AG09309 (cell line): ENCODE data around the gene DPEP3.

Source experiments
- DNase-seq: peaks from one replicate; pipeline ENCODE4 v3.0.0-alpha.2; 2010; ENCODE audit warnings: low read depth
- H3K4me3 ChIP-seq: 2 replicates; pipeline ENCODE4 v1.5.1; 2011; ENCODE audit warnings: mild to moderate bottlenecking, low read depth, low read length, moderate library complexity; ENCODE audit not compliant: control insufficient read depth
- TF ChIP-seq, protein P1 (sequence below): IDR thresholded peaks from 2 replicates; pipeline ENCODE4 v1.5.1; 2011; ENCODE audit warnings: mild to moderate bottlenecking, low read depth, low read length, inconsistent platforms; ENCODE audit not compliant: insufficient read depth, control insufficient read depth; ENCODE audit errors: missing control alignments

Gene DPEP3

DNA sequence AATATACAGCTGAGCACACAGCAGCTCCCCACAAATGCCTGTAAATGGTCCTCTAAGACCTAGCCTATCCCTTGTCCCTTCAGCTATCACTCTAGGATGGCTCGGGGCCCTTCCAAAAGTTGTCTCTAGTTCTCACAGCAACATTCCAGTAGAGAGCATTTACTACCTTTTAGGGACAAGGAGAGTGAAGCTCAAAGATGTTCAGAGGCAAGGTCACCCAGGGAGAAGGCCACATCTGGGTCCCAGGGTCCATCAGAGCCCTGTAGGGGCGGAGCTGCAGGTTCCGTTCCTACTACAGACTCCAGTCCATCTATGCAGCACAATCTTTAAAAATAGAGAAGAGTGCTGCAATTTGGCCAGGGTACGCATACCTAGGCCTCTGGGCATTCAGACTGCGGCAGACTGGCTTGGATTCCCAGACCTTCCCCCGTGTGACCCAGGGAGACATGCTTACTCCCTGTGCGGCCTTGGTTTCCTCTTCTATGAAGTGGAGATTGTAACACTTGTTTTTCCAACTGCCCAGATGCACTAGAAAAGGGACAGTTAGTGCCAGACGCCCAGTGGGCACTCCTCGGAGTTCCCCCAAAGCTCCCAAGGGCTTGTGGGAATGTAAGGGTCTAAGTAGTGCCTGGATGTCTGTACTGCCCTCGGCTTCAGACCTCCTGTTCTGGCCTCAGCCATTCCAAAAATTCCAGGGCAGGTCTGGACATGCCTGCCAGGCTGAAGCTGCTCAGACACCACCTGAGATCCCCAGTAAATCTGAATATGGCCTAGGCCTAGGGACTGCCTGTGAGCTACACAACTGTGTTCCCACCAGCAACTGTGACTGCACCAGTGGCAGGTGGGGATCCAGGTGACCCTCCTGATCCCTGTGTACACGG, 14.4 kb downstream of the DPEP3 start:
- TF ChIP-seq, protein P1, sequence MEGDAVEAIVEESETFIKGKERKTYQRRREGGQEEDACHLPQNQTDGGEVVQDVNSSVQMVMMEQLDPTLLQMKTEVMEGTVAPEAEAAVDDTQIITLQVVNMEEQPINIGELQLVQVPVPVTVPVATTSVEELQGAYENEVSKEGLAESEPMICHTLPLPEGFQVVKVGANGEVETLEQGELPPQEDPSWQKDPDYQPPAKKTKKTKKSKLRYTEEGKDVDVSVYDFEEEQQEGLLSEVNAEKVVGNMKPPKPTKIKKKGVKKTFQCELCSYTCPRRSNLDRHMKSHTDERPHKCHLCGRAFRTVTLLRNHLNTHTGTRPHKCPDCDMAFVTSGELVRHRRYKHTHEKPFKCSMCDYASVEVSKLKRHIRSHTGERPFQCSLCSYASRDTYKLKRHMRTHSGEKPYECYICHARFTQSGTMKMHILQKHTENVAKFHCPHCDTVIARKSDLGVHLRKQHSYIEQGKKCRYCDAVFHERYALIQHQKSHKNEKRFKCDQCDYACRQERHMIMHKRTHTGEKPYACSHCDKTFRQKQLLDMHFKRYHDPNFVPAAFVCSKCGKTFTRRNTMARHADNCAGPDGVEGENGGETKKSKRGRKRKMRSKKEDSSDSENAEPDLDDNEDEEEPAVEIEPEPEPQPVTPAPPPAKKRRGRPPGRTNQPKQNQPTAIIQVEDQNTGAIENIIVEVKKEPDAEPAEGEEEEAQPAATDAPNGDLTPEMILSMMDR: no peak
- H3K4me3 ChIP-seq: peak overlapping the region; percentile 51
- no peak for DNase-seq

DNA sequence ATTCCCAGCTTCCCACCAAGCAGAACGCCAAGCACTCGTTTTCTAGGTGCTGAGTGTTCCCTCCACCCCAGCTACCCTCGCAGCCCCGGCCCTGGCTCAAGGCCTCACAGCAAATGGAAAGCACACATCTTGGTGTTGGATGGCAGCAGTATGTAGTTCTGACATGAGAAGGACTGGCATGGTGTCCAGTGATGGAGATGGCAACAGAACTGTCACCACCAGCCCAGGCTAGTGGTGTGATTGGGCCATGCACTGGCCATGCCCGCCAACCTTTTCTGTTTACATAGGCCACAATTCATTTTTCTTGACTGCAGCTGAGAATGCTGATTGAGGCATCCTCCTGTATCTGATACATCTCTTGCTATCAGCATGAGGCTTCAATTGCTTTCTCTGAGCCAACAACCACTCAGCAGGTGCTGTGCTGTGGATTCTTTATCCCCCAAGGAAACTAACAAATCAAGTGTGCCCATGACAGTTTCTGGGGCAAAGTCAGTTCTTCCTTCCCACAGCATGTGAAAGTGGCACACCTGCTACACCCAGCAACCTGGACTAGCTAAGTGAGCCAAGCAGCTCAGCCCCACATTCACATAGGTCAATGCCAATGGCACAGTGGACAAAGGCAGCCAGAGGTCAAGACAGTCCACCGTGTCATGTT, 15.7 kb downstream of the DPEP3 start:
- no peak for DNase-seq
- H3K4me3 ChIP-seq: no peak overlapping the region
- TF ChIP-seq, protein P1: no peak

DNA sequence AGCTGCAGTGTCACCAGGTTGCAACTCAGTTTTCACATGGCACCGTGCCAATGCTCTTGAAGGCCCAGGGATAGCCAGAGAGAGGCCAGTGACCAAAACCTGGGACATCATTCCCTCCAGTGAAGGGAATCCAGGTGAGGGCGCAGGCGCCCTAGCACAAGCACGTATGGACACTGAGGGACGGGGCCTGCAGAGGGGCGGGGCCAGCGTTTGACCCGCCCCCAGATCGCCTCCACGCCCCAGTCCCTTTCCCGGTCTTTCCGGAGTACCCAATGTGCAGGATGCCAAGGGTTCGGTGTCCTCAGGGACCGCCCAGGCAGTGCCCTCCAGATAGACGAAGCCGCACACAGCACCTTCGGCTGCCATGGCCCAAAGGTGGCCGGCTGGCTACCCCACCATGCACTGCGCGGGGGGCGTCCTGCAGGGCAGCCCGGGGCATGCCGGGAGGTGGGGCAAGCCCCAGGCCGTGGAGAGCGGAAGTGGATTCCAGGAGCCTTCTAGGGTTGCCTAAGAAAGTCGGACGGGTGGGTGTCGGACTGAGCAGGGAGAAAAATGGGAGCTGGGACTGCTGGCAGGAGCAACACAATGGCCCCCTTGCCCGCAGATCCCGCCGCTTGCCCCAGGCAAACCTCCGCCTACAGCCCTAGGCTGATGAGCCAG, 16.5 kb downstream of the DPEP3 start:
- TF ChIP-seq, protein P1: no peak
- DNase-seq: no peak
- H3K4me3 ChIP-seq: no peak overlapping the region

DNA sequence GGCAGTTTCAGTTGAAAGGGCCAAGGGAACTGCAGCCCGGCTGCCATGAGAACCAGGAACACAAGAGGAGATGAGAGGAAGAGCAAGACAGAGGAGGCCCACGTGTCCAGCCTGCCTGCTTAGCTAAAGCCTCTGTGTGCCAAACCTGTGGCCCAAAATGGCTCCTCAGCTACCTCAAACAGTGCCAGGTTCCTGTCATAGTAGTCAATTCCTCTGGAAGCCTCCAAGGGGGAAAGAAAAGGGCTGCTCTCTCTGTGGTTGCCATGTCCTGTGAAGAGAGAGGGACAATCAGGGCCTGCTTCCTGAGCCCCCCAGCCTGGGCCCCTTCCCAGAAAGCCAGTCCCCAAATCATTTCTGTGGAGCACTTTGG, 17.0 kb downstream of the DPEP3 start:
- DNase-seq: no peak
- TF ChIP-seq, protein P1: no peak
- H3K4me3 ChIP-seq: no peak overlapping the region

DNA sequence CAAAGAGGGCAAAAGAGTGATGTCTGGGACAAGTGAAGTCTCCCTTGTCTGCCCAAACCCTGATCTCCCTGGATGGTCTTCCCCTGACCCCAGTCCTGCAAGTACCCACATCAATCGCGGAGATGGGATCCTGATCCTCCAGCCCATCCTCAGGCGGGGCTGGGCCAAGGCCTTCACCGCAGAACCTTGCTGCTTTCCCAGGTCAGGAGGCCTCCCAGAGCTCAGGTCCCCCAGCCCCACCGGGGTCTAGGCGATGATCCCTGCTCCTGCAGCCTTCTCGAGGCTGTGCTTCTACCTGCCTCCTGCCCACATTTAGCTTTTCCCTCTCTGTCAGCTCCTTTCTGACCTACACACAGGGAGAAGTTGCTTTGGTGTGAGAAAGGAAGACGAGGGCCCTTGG, 18.2 kb downstream of the DPEP3 start:
- TF ChIP-seq, protein P1: no peak
- DNase-seq: no peak
- no peak overlapping the region for H3K4me3 ChIP-seq

DNA sequence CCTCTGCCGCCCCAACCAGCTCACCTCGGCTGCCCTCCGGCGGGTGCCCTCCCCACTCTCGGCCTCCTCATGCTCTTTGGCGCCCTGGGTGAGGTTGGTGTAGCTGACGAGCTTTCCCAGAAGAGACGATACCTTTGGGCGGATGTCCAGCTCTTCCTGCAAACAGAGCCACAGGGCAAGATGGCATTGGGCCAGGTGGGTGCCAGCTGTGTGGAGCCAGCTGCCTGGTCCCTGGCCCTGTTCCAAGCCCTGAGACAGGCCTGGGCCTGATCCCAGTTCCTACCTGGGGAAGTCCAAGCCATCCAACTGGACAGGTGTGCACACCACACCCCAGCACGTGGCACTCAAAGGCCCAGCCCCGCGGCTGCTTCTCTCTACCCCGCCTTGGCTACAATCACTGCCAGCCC, 18.7 kb downstream of the DPEP3 start:
- DNase-seq: no peak
- TF ChIP-seq, protein P1: no peak
- H3K4me3 ChIP-seq: no peak overlapping the region
